GM12892 (cell line): ENCODE data around the gene SLC30A7.
"Not testable (repeated sequence)": the region's sequence is repeated elsewhere in the genome, so short reads cannot be mapped to it uniquely, and the experiment has no call there.

Experiments used
- POLR2A ChIP-seq: IDR thresholded peaks from 2 replicates; pipeline ENCODE4 v1.6.1; 2011; ENCODE audit warnings: low read depth, low read length, control low read depth
- POLR2AphosphoS5 ChIP-seq: IDR thresholded peaks from 2 replicates; pipeline ENCODE4 v1.6.1; 2011; ENCODE audit warnings: low read depth, low read length, control low read depth

GRCh38 chr1:100949515-100950158 is 53.7 kb downstream of the SLC30A7 start:
- not testable (repeated sequence) for TF ChIP-seq POLR2AphosphoS5, POLR2A
